Stimulated activated naive CD8-positive, alpha-beta T cell treated with anti-CD3 and anti-CD28 coated beads, Interleukin-15, Interleukin-2, amounts not matched to agents 100 ng/mL and 50 ng/mL, for 24 hours (primary cell): ENCODE measurements around the gene ELOVL1.
A peak's percentile ranks its signal among the peaks of the same experiment; 100 is the strongest.

Experiments used
- H3K27ac Mint-ChIP-seq: one replicate; pipeline ENCODE4 v1.8.0; 2021; ENCODE audit warnings: mild to moderate bottlenecking, mixed read lengths
- H3K27me3 Mint-ChIP-seq: one replicate; pipeline ENCODE4 v1.8.0; 2021; ENCODE audit warnings: mixed read lengths
- H3K36me3 Mint-ChIP-seq: one replicate; pipeline ENCODE4 v1.8.0; 2021; ENCODE audit warnings: low read depth, mixed read lengths
- H3K4me1 Mint-ChIP-seq: one replicate; pipeline ENCODE4 v1.8.0; 2021; ENCODE audit warnings: low read depth, mixed read lengths
- H3K4me3 Mint-ChIP-seq: one replicate; pipeline ENCODE4 v1.8.0; 2021; ENCODE audit warnings: mild to moderate bottlenecking, mixed read lengths
- H3K9me3 Mint-ChIP-seq: one replicate; pipeline ENCODE4 v1.8.0; 2021; ENCODE audit warnings: mixed read lengths

Gene ELOVL1

DNA sequence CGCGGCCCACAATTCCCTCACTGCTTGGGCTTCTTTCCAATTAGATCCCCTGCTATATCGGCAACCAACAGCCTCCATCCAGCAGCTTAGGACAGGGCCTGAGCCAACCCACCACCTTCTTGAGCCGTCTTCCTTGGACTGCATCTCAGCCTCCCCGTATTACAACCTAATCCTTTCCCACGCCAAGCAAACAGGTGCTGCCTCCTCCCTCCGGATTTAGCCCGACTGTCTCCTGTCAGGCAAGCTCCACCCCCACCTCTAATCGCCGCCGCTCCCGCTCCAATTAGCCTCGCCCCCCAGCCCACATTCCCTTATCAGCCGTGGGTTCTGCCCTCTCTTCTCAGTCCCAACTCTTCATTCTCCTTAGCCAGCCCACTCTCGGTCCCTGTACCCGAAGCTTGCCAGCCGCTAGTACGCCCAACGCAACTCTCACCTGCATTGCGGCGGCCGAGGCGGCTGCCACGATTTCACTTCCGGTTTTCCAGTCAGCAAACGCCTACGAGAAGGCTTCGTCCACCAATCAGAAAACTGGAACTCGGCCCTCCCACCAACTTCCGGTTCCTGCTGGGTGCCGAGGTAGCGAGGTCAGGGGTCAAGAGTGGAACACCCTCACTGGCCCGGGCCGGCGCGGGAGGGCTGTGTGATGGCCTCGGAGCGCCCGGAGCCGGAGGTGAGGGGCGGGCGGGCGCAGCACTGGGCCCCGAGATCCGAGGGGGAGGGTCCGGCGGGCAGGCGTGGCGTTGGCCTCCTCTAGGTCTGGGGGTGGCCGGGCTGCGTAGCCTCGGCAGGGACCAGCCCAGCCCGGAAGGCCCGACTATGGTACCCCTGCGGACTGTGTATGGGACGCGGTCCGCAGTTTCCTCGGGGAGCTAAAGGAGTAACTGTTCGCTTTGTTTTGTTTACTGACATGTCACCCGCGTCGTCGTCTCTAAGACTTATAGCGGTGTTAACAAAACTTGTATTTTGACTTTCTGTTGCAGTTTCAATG, 21.8 kb upstream of the ELOVL1 start, which contains the start of the genes MED8 and SZT2:
TSS of gene MED8 (minus strand) at position 475 of the 988 bp plus-strand sequence. CDS start at position 439, 36 bp downstream.
TSS of gene SZT2 (plus strand) at position 574 of the 988 bp plus-strand sequence. CDS start at position 644, 70 bp downstream.
- H3K27ac Mint-ChIP-seq: peak within 1 kb of the TSS; percentile 100
- H3K27me3 Mint-ChIP-seq: no peaks in the 10 kb centered on the region
- no peaks in the 10 kb centered on the region for H3K9me3 Mint-ChIP-seq
- peaks cover 30% of the 10 kb centered on the region for H3K36me3 Mint-ChIP-seq
- peak within 1 kb of the TSS; percentile 100 for H3K4me3 Mint-ChIP-seq
- peaks cover 38% of the 10 kb centered on the region for H3K4me1 Mint-ChIP-seq

- peaks cover 38% of the 10 kb centered on the region for H3K4me1 Mint-ChIP-seq
- H3K36me3 Mint-ChIP-seq: peaks cover 39% of the 10 kb centered on the region
- H3K27me3 Mint-ChIP-seq: no peaks in the 10 kb centered on the region
- H3K27ac Mint-ChIP-seq: peak overlapping the region; percentile 100
- no peaks in the 10 kb centered on the region for H3K9me3 Mint-ChIP-seq
- H3K4me3 Mint-ChIP-seq: peak overlapping the region; percentile 100
These were observed 20.8 kb upstream of the ELOVL1 start for GRCh38 chr1:43388613-43389012.

GRCh38 chr1:43387976-43388599, 20.3 kb upstream of the ELOVL1 start:
- Mint-ChIP-seq H3K27ac (peak overlapping the region; percentile 100), H3K4me1 (peaks cover 38% of the 10 kb centered on the region), H3K27me3 (no peaks in the 10 kb centered on the region), H3K4me3 (peak overlapping the region; percentile 100), H3K36me3 (peaks cover 44% of the 10 kb centered on the region), H3K9me3 (no peaks in the 10 kb centered on the region)

GRCh38 chr1:43386676-43387075, 18.9 kb upstream of the ELOVL1 start:
- H3K9me3 Mint-ChIP-seq: no peaks in the 10 kb centered on the region
- no peaks in the 10 kb centered on the region for H3K27me3 Mint-ChIP-seq
- peaks cover 43% of the 10 kb centered on the region for H3K4me1 Mint-ChIP-seq
- peaks cover 55% of the 10 kb centered on the region for H3K36me3 Mint-ChIP-seq
- no peak overlapping the region for H3K4me3 Mint-ChIP-seq
- H3K27ac Mint-ChIP-seq: no peak overlapping the region

DNA sequence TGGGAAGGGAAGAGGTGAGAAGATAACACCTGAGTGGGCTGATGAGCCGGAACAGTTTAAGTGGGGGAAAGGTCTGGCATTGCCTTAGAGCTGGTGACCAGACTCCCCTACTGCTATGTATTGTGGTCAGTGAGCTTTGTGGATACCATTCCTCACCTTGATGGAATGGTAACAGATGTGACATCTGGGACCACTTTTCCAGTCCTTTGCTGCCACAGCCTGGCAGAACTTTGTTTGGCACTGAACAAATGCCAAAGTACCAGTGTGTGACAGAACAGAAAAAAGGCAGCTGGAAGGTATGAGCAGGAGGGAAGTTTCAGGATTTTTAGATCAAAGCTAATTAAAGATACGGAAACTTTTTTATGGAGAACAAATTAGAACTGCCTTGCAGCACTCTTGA, 15.6 kb upstream of the ELOVL1 start:
- no peaks in the 10 kb centered on the region for H3K9me3 Mint-ChIP-seq
- H3K36me3 Mint-ChIP-seq: peaks cover 67% of the 10 kb centered on the region
- no peak overlapping the region for H3K4me3 Mint-ChIP-seq
- peaks cover 21% of the 10 kb centered on the region for H3K4me1 Mint-ChIP-seq
- H3K27ac Mint-ChIP-seq: no peak overlapping the region
- H3K27me3 Mint-ChIP-seq: no peaks in the 10 kb centered on the region

DNA sequence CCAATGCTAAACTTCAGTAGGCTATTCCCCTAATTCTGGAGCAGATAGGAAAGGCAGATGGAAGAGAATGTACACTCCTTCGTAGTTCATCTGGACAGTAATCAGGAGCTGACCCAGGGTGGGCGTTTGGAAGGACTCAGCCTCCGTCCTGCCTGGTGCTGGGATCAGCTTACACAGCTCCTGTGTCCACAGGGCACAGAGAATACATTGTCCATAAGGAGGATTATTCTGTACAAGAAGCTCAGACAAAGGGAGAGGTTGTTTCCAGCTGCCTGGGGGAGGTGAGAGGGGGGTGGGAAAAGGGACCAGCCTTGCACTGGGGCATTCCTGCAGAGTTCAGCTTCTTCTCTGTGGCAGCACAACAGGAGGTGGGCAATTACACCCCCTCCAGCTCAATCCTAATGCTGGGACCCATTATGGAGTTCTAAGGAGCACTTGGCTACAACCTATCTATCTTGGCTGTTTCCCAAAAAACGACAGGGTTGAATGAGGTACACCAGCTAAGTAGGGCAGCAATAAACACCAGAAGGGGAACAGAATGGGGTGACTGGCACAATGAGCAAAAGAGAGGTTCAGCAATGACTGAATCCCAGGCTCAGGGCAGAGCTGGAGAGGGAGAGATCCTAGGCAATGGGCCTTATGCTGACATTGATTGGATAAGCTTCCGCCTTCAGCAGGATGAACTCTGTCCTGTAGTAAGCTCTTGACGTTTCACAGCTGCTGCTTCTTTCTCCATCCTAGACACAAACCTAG, 14.4 kb upstream of the ELOVL1 start:
- H3K4me3 Mint-ChIP-seq: no peak overlapping the region
- peaks cover 10% of the 10 kb centered on the region for H3K4me1 Mint-ChIP-seq
- no peaks in the 10 kb centered on the region for H3K27me3 Mint-ChIP-seq
- H3K9me3 Mint-ChIP-seq: no peaks in the 10 kb centered on the region
- peaks cover 66% of the 10 kb centered on the region for H3K36me3 Mint-ChIP-seq
- H3K27ac Mint-ChIP-seq: peak overlapping the region; percentile 56

DNA sequence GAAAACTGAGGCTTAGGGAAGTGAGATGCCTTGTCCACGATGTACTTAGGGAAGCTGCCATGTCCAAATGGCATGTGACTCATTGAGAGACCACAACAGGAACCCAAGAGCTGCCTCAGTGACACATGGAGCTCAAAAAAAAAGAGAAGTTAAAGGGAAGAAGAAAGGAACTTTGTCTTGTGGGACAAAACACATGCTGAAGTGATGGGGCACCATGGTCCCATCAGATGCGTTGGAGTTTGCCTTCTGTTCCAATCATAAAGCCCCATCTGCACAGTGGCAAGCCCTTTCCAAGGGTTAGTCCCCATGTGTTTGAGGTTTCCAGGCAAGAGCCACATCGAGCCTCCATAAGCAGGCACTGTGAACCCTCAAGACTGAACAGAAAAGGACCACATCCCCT, 13.8 kb upstream of the ELOVL1 start:
- no peak overlapping the region for H3K4me3 Mint-ChIP-seq
- H3K36me3 Mint-ChIP-seq: peaks cover 60% of the 10 kb centered on the region
- peak overlapping the region; percentile 56 for H3K27ac Mint-ChIP-seq
- peaks cover 10% of the 10 kb centered on the region for H3K4me1 Mint-ChIP-seq
- H3K9me3 Mint-ChIP-seq: no peaks in the 10 kb centered on the region
- no peaks in the 10 kb centered on the region for H3K27me3 Mint-ChIP-seq

- Mint-ChIP-seq H3K27me3 (no peaks in the 10 kb centered on the region), H3K9me3 (no peaks in the 10 kb centered on the region), H3K4me1 (peaks cover 13% of the 10 kb centered on the region), H3K27ac (no peak overlapping the region), H3K4me3 (no peak overlapping the region), H3K36me3 (peaks cover 41% of the 10 kb centered on the region)
These were observed 11.7 kb upstream of the ELOVL1 start for GRCh38 chr1:43379476-43379875.

- Mint-ChIP-seq H3K9me3 (no peaks in the 10 kb centered on the region), H3K36me3 (peaks cover 26% of the 10 kb centered on the region), H3K27ac (no peak overlapping the region), H3K4me1 (peaks cover 13% of the 10 kb centered on the region), H3K4me3 (no peak overlapping the region), H3K27me3 (no peaks in the 10 kb centered on the region)
These were observed 10.0 kb upstream of the ELOVL1 start for GRCh38 chr1:43377831-43378230.

GRCh38 chr1:43376723-43377235, 9.0 kb upstream of the ELOVL1 start:
- no peaks in the 10 kb centered on the region for H3K9me3 Mint-ChIP-seq

GRCh38 chr1:43373066-43373940, 5.5 kb upstream of the ELOVL1 start:
- H3K4me1 Mint-ChIP-seq: peaks cover 17% of the 10 kb centered on the region
- no peak overlapping the region for H3K4me3 Mint-ChIP-seq
- H3K27me3 Mint-ChIP-seq: no peaks in the 10 kb centered on the region

More at GRCh38 chr1:43376723-43377235, 9.0 kb upstream of the ELOVL1 start:
- Mint-ChIP-seq H3K36me3 (peaks cover 19% of the 10 kb centered on the region), H3K4me1 (peaks cover 10% of the 10 kb centered on the region), H3K4me3 (no peak overlapping the region), H3K27ac (no peak overlapping the region), H3K27me3 (no peaks in the 10 kb centered on the region)

DNA sequence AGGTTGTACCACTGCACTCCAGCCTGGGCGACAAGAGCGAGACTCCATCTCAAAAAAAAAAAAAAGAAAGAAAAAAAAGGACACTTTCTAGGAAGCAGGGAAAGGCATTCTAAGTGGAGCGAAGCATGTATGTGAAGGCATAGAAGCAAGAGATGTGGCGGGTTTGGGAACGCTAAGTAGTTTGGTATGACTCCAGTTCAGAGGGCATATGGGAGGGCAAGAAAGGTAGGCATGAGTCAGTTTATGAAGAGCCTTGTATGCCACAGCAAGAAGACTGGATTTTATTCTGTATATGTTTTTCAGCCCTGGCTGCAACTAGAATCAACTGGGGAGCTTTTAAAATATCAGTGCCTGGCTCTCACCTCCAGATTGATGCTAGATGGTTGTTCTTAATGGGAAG, 4.4 kb upstream of the ELOVL1 start:
- Mint-ChIP-seq H3K9me3 (no peaks in the 10 kb centered on the region), H3K27ac (no peak overlapping the region), H3K27me3 (no peaks in the 10 kb centered on the region)

More at GRCh38 chr1:43373066-43373940, 5.5 kb upstream of the ELOVL1 start:
- no peaks in the 10 kb centered on the region for H3K9me3 Mint-ChIP-seq
- H3K36me3 Mint-ChIP-seq: peaks cover 9% of the 10 kb centered on the region
- no peak overlapping the region for H3K27ac Mint-ChIP-seq

DNA sequence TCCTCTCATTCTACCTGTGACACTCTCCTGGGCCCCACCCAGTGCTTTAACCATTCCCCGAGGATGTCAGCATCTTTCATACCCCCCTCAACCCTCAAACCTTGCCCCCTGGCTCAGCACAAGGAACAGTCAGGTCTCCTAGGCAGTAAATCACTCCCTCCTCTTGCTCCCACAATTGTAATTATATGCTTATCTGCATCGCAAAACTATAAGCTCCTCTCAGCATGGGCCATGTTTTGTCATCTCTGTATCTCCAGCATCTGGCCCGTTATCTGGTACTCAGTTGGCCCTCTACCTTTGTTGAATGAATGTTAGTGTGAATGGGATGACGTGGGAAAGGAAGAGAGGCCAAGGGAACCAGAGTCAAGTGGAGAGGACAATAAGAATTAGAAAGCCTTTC, 2.8 kb upstream of the ELOVL1 start:
- H3K27me3 Mint-ChIP-seq: no peaks in the 10 kb centered on the region
- H3K4me1 Mint-ChIP-seq: peaks cover 31% of the 10 kb centered on the region
- peaks cover 14% of the 10 kb centered on the region for H3K36me3 Mint-ChIP-seq
- peak overlapping the region; percentile 6 for H3K27ac Mint-ChIP-seq
- H3K4me3 Mint-ChIP-seq: no peak overlapping the region
- H3K9me3 Mint-ChIP-seq: no peaks in the 10 kb centered on the region

More for the DNA sequence above, 4.4 kb upstream of the ELOVL1 start:
- no peak overlapping the region for H3K4me3 Mint-ChIP-seq
- peaks cover 18% of the 10 kb centered on the region for H3K4me1 Mint-ChIP-seq
- H3K36me3 Mint-ChIP-seq: peaks cover 10% of the 10 kb centered on the region
